Parathyroid adenoma (tissue), 2 donors: Measurements from ENCODE around the gene ENTPD3.

Experiments
- H2AFZ ChIP-seq: fragments of 300-600 bp; sonication (generic); one replicate; pipeline ENCODE4 v1.7.0; 2017; ENCODE audit warnings: antibody characterized with exemption, mild to moderate bottlenecking
- H3K27ac ChIP-seq: fragments of 300-600 bp; sonication (generic); one replicate; pipeline ENCODE4 v1.7.0; 2017
- H3K27me3 ChIP-seq: fragments of 300-600 bp; sonication (generic); one replicate; pipeline ENCODE4 v1.7.0; 2017; ENCODE audit warnings: low read length; ENCODE audit not compliant: control insufficient read depth, insufficient read depth
- H3K36me3 ChIP-seq: fragments of 300-600 bp; sonication (generic); one replicate; pipeline ENCODE4 v1.7.0; 2017; ENCODE audit warnings: low read length; ENCODE audit not compliant: control insufficient read depth, insufficient read depth
- H3K4me1 ChIP-seq: fragments of 300-600 bp; sonication (generic); one replicate; pipeline ENCODE4 v1.7.0; 2017; ENCODE audit warnings: control low read depth
- H3K4me2 ChIP-seq: fragments of 300-600 bp; sonication (generic); one replicate; pipeline ENCODE4 v1.7.0; 2017; ENCODE audit warnings: low read length
- H3K4me3 ChIP-seq: fragments of 300-600 bp; sonication (generic); one replicate; pipeline ENCODE4 v1.7.0; 2017; ENCODE audit warnings: low read depth, low read length
- H3K79me2 ChIP-seq: fragments of 300-600 bp; sonication (generic); one replicate; pipeline ENCODE4 v1.7.0; 2017; ENCODE audit warnings: control low read depth
- H3K9ac ChIP-seq: fragments of 300-600 bp; sonication (generic); one replicate; pipeline ENCODE4 v1.7.0; 2017; ENCODE audit warnings: mild to moderate bottlenecking
- H3K9me3 ChIP-seq: fragments of 300-600 bp; sonication (generic); one replicate; pipeline ENCODE4 v1.7.0; 2017; ENCODE audit warnings: low read length; ENCODE audit not compliant: control insufficient read depth
- TF ChIP-seq, protein P1 (sequence below): fragments of 300-600 bp; sonication (generic); IDR thresholded peaks from one replicate; pipeline ENCODE4 v1.7.0; 2017; ENCODE audit warnings: antibody characterized with exemption, mild to moderate bottlenecking
- donor health status: primary hyperparathyroidism.

ENTPD3 gene

DNA sequence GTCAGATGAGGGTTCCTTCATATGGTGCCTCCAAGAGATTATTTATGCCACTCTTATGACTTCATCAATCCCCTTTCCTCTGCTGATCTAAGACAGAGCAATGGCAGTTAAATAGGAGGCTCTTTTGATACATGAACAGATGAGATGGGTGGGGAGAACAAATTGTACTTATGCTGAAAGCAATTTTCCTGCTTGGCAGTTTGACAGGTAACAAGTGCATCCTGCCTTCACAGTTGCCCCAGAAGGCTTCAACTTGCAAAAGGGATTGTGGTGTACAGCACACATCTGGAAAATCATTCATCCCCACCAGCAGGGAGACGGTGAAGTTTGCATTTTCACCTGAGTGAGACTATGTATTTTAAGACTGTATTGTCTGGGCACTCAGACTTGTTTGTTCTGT, 27.3 kb downstream of the ENTPD3 start:
- H3K4me1 ChIP-seq, result no peaks in the 10 kb centered on the region
- H3K4me2 ChIP-seq, result no peak overlapping the region
- no peaks in the 10 kb centered on the region for H3K27me3 ChIP-seq
- H2AFZ ChIP-seq, result no peak overlapping the region
- no peaks in the 10 kb centered on the region for H3K79me2 ChIP-seq
- H3K36me3 ChIP-seq, result no peaks in the 10 kb centered on the region
- H3K27ac ChIP-seq, result no peak overlapping the region
- no peak overlapping the region for H3K4me3 ChIP-seq
- no peaks in the 10 kb centered on the region for H3K9me3 ChIP-seq
- TF ChIP-seq, protein P1, sequence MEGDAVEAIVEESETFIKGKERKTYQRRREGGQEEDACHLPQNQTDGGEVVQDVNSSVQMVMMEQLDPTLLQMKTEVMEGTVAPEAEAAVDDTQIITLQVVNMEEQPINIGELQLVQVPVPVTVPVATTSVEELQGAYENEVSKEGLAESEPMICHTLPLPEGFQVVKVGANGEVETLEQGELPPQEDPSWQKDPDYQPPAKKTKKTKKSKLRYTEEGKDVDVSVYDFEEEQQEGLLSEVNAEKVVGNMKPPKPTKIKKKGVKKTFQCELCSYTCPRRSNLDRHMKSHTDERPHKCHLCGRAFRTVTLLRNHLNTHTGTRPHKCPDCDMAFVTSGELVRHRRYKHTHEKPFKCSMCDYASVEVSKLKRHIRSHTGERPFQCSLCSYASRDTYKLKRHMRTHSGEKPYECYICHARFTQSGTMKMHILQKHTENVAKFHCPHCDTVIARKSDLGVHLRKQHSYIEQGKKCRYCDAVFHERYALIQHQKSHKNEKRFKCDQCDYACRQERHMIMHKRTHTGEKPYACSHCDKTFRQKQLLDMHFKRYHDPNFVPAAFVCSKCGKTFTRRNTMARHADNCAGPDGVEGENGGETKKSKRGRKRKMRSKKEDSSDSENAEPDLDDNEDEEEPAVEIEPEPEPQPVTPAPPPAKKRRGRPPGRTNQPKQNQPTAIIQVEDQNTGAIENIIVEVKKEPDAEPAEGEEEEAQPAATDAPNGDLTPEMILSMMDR, result no peak
- no peak overlapping the region for H3K9ac ChIP-seq

DNA sequence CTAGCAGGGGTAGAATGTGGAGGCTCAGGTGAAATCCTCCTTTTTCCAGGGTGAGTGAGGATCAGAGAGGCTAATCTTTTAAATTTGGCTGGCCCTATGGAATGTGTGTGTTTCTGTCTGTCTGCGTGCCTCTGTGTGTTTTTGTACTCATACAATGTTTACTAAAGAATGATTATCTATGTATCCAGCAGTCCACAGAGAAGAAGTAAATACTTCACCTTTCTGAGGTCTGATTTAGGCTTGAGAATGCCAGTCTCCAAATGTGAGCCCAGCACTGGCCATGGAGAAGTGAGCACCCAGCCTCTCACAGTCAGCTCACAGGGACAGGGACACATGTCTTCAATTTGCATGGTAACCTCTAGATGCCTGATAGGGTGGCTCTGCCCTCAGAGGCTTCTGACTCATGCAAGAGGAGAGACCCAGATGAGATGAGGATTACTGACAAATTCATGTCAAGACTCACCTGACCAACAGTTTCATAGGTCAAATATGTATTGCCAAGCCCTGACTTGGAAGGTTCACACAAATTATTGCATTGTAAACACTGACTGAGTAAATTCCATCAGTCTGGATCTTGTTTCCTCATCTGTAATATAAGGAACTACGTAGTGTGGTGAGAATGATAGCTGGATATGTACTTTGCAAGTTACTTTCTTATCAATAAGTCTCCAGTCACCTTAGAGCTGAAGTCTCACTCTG, 31.0 kb downstream of the ENTPD3 start:
- Histone ChIP-seq H3K4me3 (no peak overlapping the region), H3K9me3 (no peaks in the 10 kb centered on the region), H3K79me2 (no peaks in the 10 kb centered on the region), H3K27me3 (no peaks in the 10 kb centered on the region), H3K36me3 (no peaks in the 10 kb centered on the region), H2AFZ (no peak overlapping the region), H3K9ac (no peak overlapping the region), H3K4me2 (no peak overlapping the region), H3K27ac (no peak overlapping the region), H3K4me1 (no peaks in the 10 kb centered on the region)
- TF ChIP-seq, protein P1, result no peak

DNA sequence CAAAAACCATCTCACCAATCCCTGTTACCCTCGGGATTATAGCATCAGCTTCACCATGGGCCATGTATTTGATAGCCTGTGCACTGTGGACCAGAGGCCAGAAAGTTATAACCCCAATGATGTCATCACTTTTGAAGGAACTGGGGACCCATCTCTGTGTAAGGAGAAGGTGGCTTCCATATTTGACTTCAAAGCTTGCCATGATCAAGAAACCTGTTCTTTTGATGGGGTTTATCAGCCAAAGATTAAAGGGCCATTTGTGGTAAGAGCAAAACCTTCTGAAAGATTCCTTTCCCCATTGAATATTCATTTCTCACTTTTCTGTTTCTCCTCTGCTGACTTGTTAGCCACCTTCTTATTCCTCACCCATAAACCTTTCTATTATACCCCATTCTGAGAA, 35.9 kb downstream of the ENTPD3 start:
- Histone ChIP-seq H3K4me3 (no peak overlapping the region), H3K27me3 (no peaks in the 10 kb centered on the region), H3K4me2 (no peak overlapping the region), H2AFZ (no peak overlapping the region), H3K4me1 (no peaks in the 10 kb centered on the region), H3K79me2 (no peaks in the 10 kb centered on the region), H3K9me3 (no peaks in the 10 kb centered on the region), H3K9ac (no peak overlapping the region), H3K36me3 (no peaks in the 10 kb centered on the region), H3K27ac (no peak overlapping the region)
- TF ChIP-seq, protein P1, result no peak

DNA sequence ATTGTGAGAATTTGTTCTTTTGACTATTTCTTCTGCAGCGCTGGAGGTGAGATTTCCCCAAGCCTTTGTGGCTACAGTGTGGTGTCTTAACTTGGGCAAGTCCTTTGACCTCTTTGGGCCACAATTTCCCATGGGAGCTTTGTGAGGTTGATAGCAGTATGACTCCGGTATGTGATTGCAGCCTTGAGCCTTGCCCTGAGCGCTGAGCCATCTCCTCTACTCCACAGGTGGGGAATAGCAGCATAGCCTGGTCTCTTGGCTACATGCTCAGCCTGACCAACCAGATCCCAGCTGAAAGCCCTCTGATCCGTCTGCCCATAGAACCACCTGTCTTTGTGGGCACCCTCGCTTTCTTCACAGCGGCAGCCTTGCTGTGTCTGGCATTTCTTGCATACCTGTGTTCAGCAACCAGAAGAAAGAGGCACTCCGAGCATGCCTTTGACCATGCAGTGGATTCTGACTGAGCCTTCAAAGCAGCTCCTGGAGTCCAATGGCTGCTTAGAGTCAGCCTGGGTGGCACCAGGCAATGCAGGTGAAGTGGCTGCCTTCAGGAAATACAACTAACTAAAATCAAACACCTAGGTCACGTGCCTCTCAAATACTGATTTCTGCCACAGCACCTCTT, 40.2 kb downstream of the ENTPD3 start:
- TF ChIP-seq, protein P1, result no peak
- Histone ChIP-seq H3K4me3 (no peak overlapping the region), H3K4me1 (no peaks in the 10 kb centered on the region), H3K27ac (no peak overlapping the region), H3K27me3 (no peaks in the 10 kb centered on the region), H3K9me3 (no peaks in the 10 kb centered on the region), H2AFZ (no peak overlapping the region), H3K79me2 (peaks cover under 1% of the 10 kb centered on the region), H3K9ac (no peak overlapping the region), H3K4me2 (no peak overlapping the region), H3K36me3 (no peaks in the 10 kb centered on the region)

DNA sequence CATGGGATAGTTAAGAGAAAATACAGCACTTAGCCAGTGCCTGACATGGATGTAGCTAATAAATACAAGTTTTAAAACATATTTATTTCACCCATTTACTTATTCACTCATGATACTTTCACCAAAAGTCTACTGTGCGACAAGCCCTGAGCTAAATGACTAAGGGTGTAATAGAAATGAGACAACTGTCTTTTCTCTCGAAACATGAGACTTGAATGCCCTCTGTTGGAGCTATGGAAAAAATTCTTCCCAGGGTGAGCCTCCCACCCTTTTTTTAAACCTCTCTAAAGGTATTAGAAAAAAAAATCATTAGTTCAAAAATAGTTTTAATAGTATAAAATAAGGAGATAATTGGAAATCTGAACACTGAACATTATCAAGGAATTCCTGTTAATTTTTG, 45.8 kb downstream of the ENTPD3 start:
- no peak overlapping the region for H3K4me2 ChIP-seq
- no peak overlapping the region for H3K9ac ChIP-seq
- no peaks in the 10 kb centered on the region for H3K36me3 ChIP-seq
- H3K4me1 ChIP-seq, result no peaks in the 10 kb centered on the region
- H2AFZ ChIP-seq, result no peak overlapping the region
- no peaks in the 10 kb centered on the region for H3K27me3 ChIP-seq
- TF ChIP-seq, protein P1, result no peak
- no peak overlapping the region for H3K4me3 ChIP-seq
- no peak overlapping the region for H3K27ac ChIP-seq
- no peaks in the 10 kb centered on the region for H3K9me3 ChIP-seq
- H3K79me2 ChIP-seq, result peaks cover 3% of the 10 kb centered on the region
